C4-2B (cell line): Measurements from ENCODE around the gene RMC1.

Experiments used
- ZFX ChIP-seq: fragments of 450-650 bp; IDR thresholded peaks from 2 replicates; pipeline ENCODE4 v1.6.1; 2017
- TF ChIP-seq, protein P1 (sequence below): fragments of 450-650 bp; conservative IDR thresholded peaks from 2 replicates; pipeline ENCODE4 v1.5.1; 2017; ENCODE audit warnings: mild to moderate bottlenecking

- TF ChIP-seq, protein P1, sequence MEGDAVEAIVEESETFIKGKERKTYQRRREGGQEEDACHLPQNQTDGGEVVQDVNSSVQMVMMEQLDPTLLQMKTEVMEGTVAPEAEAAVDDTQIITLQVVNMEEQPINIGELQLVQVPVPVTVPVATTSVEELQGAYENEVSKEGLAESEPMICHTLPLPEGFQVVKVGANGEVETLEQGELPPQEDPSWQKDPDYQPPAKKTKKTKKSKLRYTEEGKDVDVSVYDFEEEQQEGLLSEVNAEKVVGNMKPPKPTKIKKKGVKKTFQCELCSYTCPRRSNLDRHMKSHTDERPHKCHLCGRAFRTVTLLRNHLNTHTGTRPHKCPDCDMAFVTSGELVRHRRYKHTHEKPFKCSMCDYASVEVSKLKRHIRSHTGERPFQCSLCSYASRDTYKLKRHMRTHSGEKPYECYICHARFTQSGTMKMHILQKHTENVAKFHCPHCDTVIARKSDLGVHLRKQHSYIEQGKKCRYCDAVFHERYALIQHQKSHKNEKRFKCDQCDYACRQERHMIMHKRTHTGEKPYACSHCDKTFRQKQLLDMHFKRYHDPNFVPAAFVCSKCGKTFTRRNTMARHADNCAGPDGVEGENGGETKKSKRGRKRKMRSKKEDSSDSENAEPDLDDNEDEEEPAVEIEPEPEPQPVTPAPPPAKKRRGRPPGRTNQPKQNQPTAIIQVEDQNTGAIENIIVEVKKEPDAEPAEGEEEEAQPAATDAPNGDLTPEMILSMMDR = no peak
- no peak for TF ChIP-seq ZFX
These were observed 44.5 kb downstream of the RMC1 start for GRCh38 chr18:23547846-23548245.
